HEK293T (cell line): ENCODE data around the gene WASF3.

Experiments
- FOXA1 ChIP-seq: fragments of 450-650 bp; IDR thresholded peaks from 2 replicates; pipeline ENCODE4 v1.6.1; 2016; ENCODE audit warnings: mild to moderate bottlenecking
- NFRKB ChIP-seq: fragments of 450-650 bp; IDR thresholded peaks from 2 replicates; pipeline ENCODE4 v1.6.1; 2016; ENCODE audit warnings: mild to moderate bottlenecking, moderate library complexity

- TF ChIP-seq NFRKB (no peak), FOXA1 (no peak)
These were observed 161.4 kb downstream of the WASF3 start for GRCh38 chr13:26718872-26719271.
